Measurements from ENCODE around the gene RPL15.
A peak's percentile ranks its signal among the peaks of the same experiment; 100 is the strongest.
"Not testable (repeated sequence)": the region's sequence is repeated elsewhere in the genome, so short reads cannot be mapped to it uniquely, and the experiment has no call there.

RPL15 gene

DNA sequence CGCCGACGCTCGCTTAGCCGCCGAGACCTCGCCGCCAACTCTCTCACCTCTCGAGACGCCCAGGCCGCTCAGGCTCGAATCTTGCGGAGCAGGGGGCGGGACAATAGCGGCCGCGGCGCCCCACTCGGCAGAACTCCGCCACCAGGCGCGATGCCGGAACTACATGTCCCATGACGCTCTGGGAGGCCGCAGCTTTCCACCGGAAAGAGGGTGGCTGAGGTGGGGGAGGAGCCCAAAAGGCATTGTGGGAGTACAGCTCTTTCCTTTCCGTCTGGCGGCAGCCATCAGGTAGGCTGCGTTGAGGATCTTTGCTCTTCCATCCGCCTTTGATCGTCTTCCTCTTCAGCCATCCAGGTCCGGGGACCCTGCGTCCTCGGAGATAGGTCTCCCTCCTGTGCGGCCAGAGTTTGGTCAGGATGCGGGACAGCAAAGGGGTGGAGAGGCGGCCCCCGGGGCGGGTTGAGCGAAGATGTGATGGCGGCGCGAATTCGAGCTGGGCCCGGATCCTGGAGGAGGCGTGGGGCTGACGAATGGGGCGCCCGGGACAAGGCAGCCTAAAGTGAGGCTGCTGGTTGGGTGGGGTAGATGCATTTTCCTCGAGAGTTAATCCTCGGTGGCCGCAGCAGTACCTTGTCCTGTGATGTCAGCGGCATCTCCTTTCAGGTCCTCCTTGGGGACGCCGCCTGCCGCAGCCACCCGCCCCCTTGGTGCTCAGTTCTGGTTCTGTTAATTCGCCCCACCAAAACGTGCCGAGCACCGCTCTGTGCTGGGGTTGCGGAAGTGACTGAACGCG, at the start of gene RPL15, which contains the start of gene NKIRAS1:
Gene RPL15 (plus strand): TSS at position 247 of the 793 bp plus-strand sequence. CDS start 728 bp downstream, outside the sequence.
Gene NKIRAS1 (minus strand): TSS at position 105 of the 793 bp plus-strand sequence. CDS start 6,086 bp downstream, outside the sequence.
- FAIRE-seq (peak; percentile 97), DNase-seq (ENCODE audit: extremely low spot score, insufficient read length, low read depth) (peak; percentile 89)

GRCh38 chr3:23867400-23867799, 49.5 kb upstream of the RPL15 start:
- DNase-seq (ENCODE audit: extremely low spot score, insufficient read length, low read depth) (no peak), FAIRE-seq (no peak)

- FAIRE-seq: no peak
- no peak for DNase-seq (ENCODE audit: extremely low spot score, insufficient read length, low read depth)
Measured at GRCh38 chr3:23867838-23868237, 49.1 kb upstream of the RPL15 start.

- DNase-seq (ENCODE audit: extremely low spot score, insufficient read length, low read depth): no peak
- FAIRE-seq: no peak
Measured at GRCh38 chr3:23869977-23870662, 46.8 kb upstream of the RPL15 start.

GRCh38 chr3:23870663-23871043, 46.3 kb upstream of the RPL15 start:
- not testable (repeated sequence) for FAIRE-seq; DNase-seq (ENCODE audit: extremely low spot score, insufficient read length, low read depth)

- FAIRE-seq; DNase-seq (ENCODE audit: extremely low spot score, insufficient read length, low read depth): not testable (repeated sequence)
Measured at GRCh38 chr3:23871361-23871760, 45.6 kb upstream of the RPL15 start.

- FAIRE-seq (no peak), DNase-seq (ENCODE audit: extremely low spot score, insufficient read length, low read depth) (no peak)
Measured at GRCh38 chr3:23872330-23872729, 44.6 kb upstream of the RPL15 start.

- FAIRE-seq (no peak), DNase-seq (ENCODE audit: extremely low spot score, insufficient read length, low read depth) (no peak)
Measured at GRCh38 chr3:23873941-23874340, 43.0 kb upstream of the RPL15 start.

- DNase-seq (ENCODE audit: extremely low spot score, insufficient read length, low read depth): no peak
- no peak for FAIRE-seq
Measured at GRCh38 chr3:23874359-23875112, 42.4 kb upstream of the RPL15 start.

- DNase-seq (ENCODE audit: extremely low spot score, insufficient read length, low read depth) (no peak), FAIRE-seq (no peak)
Measured at GRCh38 chr3:23875113-23875725, 41.7 kb upstream of the RPL15 start.

- DNase-seq (ENCODE audit: extremely low spot score, insufficient read length, low read depth): no peak
- no peak for FAIRE-seq
Measured at GRCh38 chr3:23876923-23877322, 40.0 kb upstream of the RPL15 start.

DNA sequence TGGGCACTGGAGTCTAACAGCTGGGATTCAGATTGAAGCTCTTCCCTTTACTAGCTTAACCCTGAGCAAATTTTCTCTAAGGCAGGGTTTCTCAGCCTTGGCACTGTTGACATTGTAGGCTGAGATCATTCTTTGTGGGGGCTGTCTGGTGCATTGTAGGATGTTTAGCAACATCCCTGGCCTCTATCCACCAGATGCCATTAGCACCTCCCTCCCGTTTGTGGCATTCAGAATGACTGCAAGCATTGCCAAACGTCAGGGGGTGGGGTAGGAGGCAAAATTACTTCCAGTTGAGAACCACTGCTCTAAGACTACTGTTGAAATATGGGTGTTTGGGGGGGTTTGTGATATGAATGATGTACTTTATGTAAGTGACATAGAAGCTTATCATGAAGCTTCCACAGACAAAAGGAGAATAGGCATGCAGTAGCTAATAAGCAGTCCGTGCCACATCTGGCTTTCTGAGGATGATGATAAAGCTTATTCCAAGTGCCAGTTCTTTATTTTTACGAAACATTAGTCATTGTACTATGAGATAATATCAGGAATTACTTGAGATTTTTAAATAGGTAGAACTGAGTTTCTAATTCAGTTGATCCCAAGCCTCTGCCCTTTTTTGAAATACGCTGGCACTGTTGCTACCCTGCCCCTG, 39.5 kb upstream of the RPL15 start:
- DNase-seq (ENCODE audit: extremely low spot score, insufficient read length, low read depth) (no peak), FAIRE-seq (no peak)

GRCh38 chr3:23879485-23879884, 37.4 kb upstream of the RPL15 start:
- no peak for DNase-seq (ENCODE audit: extremely low spot score, insufficient read length, low read depth)
- FAIRE-seq: no peak

DNA sequence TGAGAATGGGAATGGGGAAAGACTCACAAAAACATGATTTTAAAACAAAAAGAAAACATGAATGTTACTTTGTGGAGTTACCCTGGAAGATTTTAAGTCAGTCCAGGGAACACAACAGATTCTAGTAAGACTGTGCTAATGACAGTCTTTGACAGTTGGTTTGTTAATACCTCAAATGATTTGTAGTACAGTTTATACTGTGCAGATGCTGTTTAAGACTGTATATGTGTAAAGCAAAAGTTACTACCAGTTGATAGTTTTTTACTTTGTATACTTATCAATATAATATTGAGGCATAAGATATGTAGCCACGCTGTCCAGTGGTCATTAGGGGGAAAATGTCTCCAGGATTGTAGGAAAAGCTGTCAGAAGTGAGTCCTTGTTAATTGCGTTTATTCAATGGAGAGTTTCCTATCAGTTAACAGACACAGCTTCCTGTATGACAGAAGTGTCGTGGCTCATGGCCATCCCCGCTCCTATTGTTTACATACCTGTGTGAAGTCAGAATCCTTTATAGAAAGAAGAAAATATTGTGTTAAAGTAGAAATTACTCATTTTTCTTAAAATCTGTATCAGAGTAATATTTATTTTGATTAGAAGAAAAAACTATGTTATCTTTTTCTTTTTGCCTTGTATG, 36.1 kb upstream of the RPL15 start:
- FAIRE-seq (no peak), DNase-seq (ENCODE audit: extremely low spot score, insufficient read length, low read depth) (no peak)

DNA sequence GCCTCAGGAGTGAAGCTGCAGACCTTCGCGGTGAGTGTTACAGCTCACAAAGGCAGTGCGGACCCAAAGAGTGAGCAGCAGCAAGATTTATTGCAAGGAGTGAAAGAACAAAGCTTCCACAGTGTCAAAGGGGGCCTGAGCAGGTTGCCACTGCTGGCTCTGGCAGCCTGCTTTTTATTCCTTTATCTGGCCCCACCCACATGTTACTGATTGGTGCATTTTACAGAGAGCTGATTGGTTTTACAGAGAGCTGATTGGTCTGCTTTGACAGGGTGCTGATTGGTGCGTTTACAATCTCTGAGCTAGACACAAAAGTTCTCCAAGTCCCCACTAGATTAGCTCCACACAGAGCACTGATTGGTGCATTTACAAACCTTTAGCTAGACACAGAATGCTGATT, 34.9 kb upstream of the RPL15 start:
- FAIRE-seq; DNase-seq (ENCODE audit: extremely low spot score, insufficient read length, low read depth): not testable (repeated sequence)

GRCh38 chr3:23882487-23882918, 34.4 kb upstream of the RPL15 start:
- FAIRE-seq (no peak), DNase-seq (ENCODE audit: extremely low spot score, insufficient read length, low read depth) (no peak)

DNA sequence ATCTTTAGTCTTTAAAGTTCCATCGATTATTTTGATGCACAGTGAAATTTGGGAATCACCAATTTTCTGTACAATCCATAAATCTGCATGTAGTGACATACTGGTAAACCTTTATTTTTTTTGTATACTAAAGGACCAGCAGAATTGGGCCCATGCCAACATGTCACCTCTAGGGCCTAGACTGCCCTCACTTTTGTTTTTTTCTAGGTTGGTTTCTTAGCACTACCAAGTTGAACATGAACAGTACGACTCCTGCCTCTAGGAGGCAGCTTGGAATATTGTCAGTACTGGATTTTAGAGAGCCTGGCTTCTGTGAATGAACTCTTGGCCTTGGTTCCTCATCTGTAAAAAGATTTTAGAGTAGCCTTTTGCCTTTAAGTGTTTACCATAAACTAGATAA, 32.5 kb upstream of the RPL15 start:
- no peak for FAIRE-seq

GRCh38 chr3:23885210-23885609, 31.7 kb upstream of the RPL15 start:
- FAIRE-seq (no peak), DNase-seq (ENCODE audit: extremely low spot score, insufficient read length, low read depth) (no peak)

More for the DNA sequence above, 32.5 kb upstream of the RPL15 start:
- DNase-seq (ENCODE audit: extremely low spot score, insufficient read length, low read depth): no peak

DNA sequence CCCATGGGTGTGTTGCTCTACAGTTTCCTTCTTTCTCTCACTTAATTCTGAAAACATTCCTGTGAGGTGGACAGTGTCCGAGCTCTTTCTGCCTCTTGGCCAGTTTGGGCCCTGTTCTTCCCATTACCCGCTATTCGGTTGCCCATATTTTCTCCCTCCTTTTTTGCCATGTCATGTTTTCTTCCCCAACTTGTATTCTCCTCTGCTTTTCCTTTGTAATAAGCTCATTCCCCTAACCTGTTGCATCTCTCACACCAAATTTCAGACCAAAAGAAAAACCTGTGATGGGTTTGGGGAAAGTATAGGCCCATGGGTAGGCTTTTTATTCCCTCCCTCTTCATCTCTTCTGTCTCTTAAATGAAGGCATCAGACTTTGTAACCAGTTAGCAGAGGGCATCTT, 30.6 kb upstream of the RPL15 start:
- FAIRE-seq (no peak), DNase-seq (ENCODE audit: extremely low spot score, insufficient read length, low read depth) (no peak)
